IPS DF 6.9 (cell line): ENCODE data around the gene KIF26A.

ENCODE experiments used
- DNase-seq: peaks from one replicate; pipeline ENCODE4 v3.0.0-alpha.2; 2013; ENCODE audit warnings: low read depth, low spot score
- H3K27ac ChIP-seq: one replicate; pipeline ENCODE4 v1.5.1; 2013; ENCODE audit warnings: low read length, control low read depth
- H3K27me3 ChIP-seq: 2 replicates; pipeline ENCODE4 v1.6.1; 2013; ENCODE audit warnings: mild to moderate bottlenecking, low read length; ENCODE audit not compliant: control insufficient read depth, insufficient read depth
- H3K36me3 ChIP-seq: 2 replicates; pipeline ENCODE4 v1.6.1; 2013; ENCODE audit warnings: low read length; ENCODE audit not compliant: control insufficient read depth, insufficient read depth
- H3K4me1 ChIP-seq: 2 replicates; pipeline ENCODE4 v1.6.1; 2013; ENCODE audit warnings: low read length; ENCODE audit not compliant: control insufficient read depth, insufficient read depth
- H3K4me3 ChIP-seq: 2 replicates; pipeline ENCODE4 v1.5.1; 2013; ENCODE audit warnings: mild to moderate bottlenecking, low read length
- H3K9me3 ChIP-seq: 2 replicates; pipeline ENCODE4 v1.6.1; 2013; ENCODE audit warnings: low read length, inconsistent platforms; ENCODE audit not compliant: control insufficient read depth, insufficient read depth
- WGBS: extraction: QIAGEN DNeasy Blood & Tissue Kit; methylation state at CpG from one replicate; pipeline ENCODE4 v1.1.7; 2013; ENCODE audit warnings: mixed read lengths, missing lambda C conversion rate; ENCODE audit not compliant: insufficient read length, insufficient coverage; 5-methylcytosine and 5-hydroxymethylcytosine counted together

The KIF26A gene

DNA sequence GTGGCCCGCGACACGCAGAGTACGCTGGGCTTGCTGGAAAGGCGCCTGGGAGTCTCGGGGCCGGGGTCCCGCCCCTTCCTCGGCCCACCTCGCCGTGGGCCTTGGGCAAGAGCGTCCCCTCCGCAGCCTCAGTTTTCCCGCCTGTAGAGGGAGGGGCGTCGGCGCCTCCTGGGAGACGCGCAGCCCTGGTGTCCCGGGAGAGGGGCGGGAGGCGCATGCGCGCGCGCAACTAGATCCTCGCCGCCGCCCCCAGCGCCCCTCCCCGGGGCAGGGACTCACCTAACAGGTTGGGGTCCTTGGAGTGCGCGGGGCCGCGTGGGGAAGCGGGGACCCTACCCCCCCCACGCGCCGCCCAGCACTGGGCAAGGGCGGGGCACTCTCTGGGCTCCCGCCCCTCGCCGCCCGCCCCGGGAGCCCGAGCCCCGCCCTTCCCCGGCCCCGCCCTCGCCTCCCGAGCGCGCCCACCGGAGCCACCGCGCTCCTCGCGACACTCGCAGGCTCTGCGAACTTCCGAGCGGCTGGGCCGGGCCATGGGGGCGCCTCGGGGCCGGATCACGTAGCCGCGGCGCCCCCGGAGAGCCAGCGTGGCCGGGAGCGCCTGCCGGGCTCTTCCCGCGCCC lies at the start of gene KIF26A:
Gene KIF26A (plus strand): TSS at position 490 of the 620 bp plus-strand sequence. CDS start 136 bp downstream, outside the sequence.
- Histone ChIP-seq H3K4me3 (peak within 1 kb of the TSS; percentile 68), H3K27ac (no peak within 1 kb of the TSS), H3K36me3 (no peaks in the 10 kb centered on the region), H3K27me3 (peaks cover 20% of the 10 kb centered on the region), H3K9me3 (no peaks in the 10 kb centered on the region), H3K4me1 (peaks cover 13% of the 10 kb centered on the region)
- no CpG with 5 or more reads among the region's 77 CpGs for WGBS
- DNase-seq = no peak

GRCh38 chr14:104090071-104090748 lies 48.2 kb upstream of the KIF26A start:
- H3K4me1 ChIP-seq = peaks cover 1% of the 10 kb centered on the region; the same call in 1 of the 2 replicates
- no CpG with 5 or more reads among the region's 20 CpGs for WGBS
- no peak overlapping the region for H3K27ac ChIP-seq
- no peak for DNase-seq
- no peaks in the 10 kb centered on the region; the same call in 1 of the 2 replicates for H3K36me3 ChIP-seq
- no peaks in the 10 kb centered on the region for H3K27me3 ChIP-seq
- no peaks in the 10 kb centered on the region for H3K9me3 ChIP-seq
- no peak overlapping the region for H3K4me3 ChIP-seq

DNA sequence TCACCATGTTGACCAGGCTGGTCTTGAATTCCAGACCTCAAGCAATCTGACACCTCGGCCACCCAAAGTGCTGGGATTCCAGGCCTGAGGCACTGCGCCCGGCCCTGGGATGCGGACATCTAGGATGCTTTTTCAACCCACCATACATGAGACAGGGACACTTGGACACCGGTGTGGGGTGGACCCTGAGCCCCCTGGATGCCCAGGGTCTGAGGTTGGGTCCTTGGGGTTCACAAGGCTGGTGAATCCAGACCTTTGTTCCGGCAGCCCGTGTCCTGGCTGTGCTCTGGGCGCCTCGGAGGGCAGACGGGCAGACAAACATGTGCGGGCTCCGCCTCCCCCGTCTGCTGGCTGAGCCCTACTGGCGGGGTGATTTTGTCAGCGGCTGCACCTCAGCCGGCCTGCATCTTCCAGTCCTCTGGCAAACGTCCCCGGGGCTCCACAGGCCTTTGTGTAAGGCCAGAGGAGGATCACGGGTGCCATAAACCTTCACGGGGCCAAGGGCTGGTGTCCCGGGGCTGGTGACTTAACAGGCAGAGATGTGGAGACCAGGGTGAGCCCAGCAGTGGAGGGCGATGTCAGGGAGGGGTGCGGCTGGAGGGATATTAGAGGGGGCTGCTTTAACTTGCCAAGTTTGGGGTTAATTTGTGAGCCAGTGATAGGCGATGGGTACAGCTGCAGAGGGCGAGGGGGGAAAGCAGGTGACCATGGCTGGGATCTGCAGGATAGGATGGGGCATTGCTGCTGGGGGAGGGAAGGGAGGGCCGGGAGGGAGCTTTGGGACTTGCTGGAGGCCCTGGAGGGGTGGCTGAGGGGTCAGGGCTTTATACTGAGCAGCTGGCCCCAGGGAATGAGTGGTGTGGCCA lies 47.1 kb upstream of the KIF26A start:
- Histone ChIP-seq H3K36me3 (no peaks in the 10 kb centered on the region), H3K27me3 (no peaks in the 10 kb centered on the region), H3K4me3 (no peak overlapping the region; the same call in 1 of the 2 replicates), H3K9me3 (no peaks in the 10 kb centered on the region), H3K4me1 (peaks cover 1% of the 10 kb centered on the region; the same call in 1 of the 2 replicates), H3K27ac (no peak overlapping the region)
- no peak for DNase-seq
- WGBS = no CpG with 5 or more reads among the region's 26 CpGs

DNA sequence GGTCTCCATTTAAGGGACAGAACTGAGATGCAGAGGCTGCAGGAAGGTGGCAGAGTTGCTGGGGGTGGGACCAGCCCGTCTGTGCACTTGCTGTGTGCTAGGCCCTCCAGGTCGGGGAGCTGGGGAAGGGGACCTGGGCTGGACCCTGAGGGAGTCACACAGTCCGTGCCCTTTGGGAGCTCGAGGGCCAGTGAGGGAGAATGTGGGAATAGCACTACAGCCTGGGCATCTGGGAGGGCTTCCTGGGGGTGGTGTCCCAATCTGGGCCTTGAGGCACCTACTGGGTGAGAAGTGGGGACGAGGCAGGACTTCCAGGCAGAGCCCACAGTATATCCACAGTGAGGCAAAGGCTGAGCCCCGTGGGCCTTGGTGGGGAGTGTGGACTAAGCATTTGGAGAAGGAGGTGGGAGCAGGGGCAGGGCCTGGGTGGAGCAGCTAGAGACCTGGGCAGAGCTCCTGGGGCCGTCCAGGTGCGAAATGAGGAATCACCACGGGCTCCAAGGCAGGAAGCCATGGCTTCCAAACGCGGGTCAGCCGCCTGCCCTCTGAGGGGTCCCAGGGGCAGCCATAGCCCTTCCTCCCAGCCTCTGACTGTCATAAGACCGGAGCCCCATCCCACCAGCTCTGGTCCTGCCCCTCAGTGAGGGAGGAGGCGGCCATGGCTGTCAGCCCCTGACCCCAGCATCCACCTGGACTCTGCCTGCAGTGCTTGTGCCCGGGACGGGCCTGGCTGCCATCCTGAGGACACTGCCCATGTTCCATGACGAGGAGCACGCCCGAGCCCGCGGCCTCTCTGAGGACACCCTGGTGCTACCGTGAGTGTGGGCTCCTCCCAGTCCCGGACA lies 46.2 kb upstream of the KIF26A start:
- Histone ChIP-seq H3K4me1 (peaks cover 1% of the 10 kb centered on the region; the same call in 1 of the 2 replicates), H3K27me3 (no peaks in the 10 kb centered on the region), H3K4me3 (no peak overlapping the region), H3K27ac (no peak overlapping the region), H3K36me3 (no peaks in the 10 kb centered on the region), H3K9me3 (no peaks in the 10 kb centered on the region)
- WGBS = no CpG with 5 or more reads among the region's 23 CpGs
- DNase-seq = no peak

DNA sequence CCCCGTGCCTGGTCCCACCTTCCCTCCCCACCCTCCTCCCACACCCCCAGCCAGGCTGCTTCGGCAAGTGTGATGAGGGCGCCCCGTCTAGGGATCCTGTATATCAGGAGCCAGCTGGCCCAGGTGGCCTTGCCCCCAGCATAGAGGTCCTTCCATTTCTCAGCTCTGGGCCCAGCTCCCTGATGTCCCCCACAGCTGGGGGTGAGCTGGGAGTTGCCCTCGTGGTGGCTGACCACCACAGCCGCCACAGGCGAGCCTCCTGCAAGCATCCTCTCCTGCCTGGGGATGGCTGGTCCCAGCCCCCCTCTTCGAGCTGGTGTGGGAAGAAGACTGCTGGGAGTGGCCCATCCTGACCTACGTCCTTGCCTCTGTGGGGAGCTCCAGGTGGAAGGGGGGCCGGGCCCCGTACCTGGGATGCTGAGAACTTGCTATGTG lies 45.4 kb upstream of the KIF26A start:
- DNase-seq = no peak
- Histone ChIP-seq H3K4me3 (no peak overlapping the region), H3K27ac (no peak overlapping the region), H3K27me3 (no peaks in the 10 kb centered on the region), H3K9me3 (no peaks in the 10 kb centered on the region), H3K4me1 (peaks cover 1% of the 10 kb centered on the region; the same call in 1 of the 2 replicates), H3K36me3 (no peaks in the 10 kb centered on the region)
- WGBS = no CpG with 5 or more reads among the region's 11 CpGs

DNA sequence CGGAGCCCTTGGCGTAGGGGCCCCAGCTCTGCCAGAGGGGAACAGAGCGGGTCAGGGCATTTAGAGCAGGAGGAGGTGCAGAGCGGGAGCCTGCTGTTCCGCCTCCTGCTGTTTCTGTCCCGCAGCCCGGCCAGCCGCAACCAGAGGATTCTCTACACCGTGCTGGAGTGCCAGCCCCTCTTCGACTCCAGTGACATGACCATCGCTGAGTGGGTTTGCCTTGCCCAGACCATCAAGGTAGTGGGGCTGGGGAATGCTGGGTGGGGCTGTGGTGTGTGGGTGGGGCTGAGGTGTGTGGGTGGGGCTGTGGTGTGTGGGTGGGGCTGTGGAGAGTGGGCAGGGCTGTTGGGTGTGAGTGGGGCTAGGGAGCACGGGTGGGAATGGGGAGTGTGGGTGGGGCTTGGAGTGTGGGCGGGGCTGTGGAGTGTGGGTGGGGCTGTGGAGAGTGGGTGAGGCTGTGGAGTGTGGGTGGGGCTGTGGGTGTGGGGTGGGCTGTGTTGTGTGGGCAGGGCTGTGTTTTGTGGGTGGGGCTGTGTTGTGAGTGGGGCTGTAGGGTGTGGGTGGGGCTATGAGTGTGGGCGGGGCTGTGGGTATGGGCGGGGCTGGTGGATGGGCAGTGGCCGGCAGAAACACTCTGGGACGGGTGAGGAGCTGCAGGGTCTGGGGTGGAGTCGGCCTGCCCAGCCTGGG lies 44.9 kb upstream of the KIF26A start:
- Histone ChIP-seq H3K4me1 (peaks cover 1% of the 10 kb centered on the region; the same call in 1 of the 2 replicates), H3K36me3 (no peaks in the 10 kb centered on the region), H3K27ac (no peak overlapping the region), H3K9me3 (no peaks in the 10 kb centered on the region), H3K4me3 (no peak overlapping the region), H3K27me3 (no peaks in the 10 kb centered on the region)
- no peak for DNase-seq
- no CpG with 5 or more reads among the region's 18 CpGs for WGBS

- Histone ChIP-seq H3K9me3 (no peaks in the 10 kb centered on the region), H3K4me3 (no peak overlapping the region), H3K27me3 (no peaks in the 10 kb centered on the region), H3K27ac (no peak overlapping the region), H3K36me3 (no peaks in the 10 kb centered on the region), H3K4me1 (peaks cover 1% of the 10 kb centered on the region; the same call in 1 of the 2 replicates)
- DNase-seq = no peak
- WGBS = no CpG with 5 or more reads among the region's 20 CpGs
Measured at GRCh38 chr14:104094056-104094708, 44.2 kb upstream of the KIF26A start.

DNA sequence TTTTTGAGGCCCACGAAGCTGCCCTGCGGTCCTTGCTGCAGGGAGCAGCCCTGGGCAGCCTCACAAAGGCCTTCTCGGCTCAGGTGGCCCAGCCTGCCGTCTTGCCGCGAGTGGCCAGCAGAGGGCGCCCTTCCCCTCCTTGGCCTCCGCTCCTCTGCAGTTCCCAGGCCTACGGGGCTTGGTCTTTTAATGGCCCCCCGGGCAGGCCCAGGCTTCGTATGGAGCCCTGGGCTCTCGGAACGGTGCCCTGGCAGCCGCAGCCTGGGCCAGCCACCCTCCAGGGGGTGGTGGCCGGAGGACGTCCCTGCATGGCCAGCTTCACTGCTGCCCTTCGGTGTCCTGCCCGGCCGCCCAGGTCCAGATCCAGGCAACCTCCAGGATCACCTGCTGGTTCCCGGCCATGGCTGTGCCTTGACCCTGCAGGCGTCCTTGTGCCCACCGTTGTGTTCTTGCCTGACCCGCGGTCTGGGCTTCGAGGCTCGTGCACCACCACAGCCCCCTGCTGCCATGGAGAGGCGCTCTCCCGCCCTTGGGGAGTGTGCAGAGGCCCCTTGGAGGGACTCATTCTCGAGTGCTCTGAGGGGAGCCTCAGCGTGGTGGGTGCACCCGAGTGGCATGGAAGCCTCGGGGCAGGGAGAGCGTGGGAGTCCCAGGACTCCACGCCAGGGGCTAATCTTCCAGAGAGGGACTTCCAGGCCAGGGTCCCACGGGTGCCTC lies 43.5 kb upstream of the KIF26A start:
- Histone ChIP-seq H3K9me3 (no peaks in the 10 kb centered on the region), H3K27ac (no peak overlapping the region), H3K27me3 (no peaks in the 10 kb centered on the region), H3K4me3 (no peak overlapping the region), H3K4me1 (peaks cover 1% of the 10 kb centered on the region; the same call in 1 of the 2 replicates), H3K36me3 (no peaks in the 10 kb centered on the region)
- peak; percentile 50 for DNase-seq
- no CpG with 5 or more reads among the region's 35 CpGs for WGBS
